NCI-H128 (cell line): ENCODE measurements around the gene LRP1B.

ENCODE experiments used
- DNase-seq: peaks from one replicate; lab custom pipeline; 2025; ENCODE audit not compliant: unreplicated experiment; lab: John Stamatoyannopoulos, UW

The LRP1B gene

GRCh38 chr2:140869925-140870324 is 1260.9 kb downstream of the LRP1B start:
- DNase-seq: no peak

GRCh38 chr2:140869107-140869506 is 1261.7 kb downstream of the LRP1B start:
- no peak for DNase-seq

- DNase-seq: no peak
Observed at GRCh38 chr2:140865837-140866236, 1265.0 kb downstream of the LRP1B start.

GRCh38 chr2:140863713-140864112 is 1267.1 kb downstream of the LRP1B start:
- DNase-seq: peak; percentile 1

- no peak for DNase-seq
Observed at GRCh38 chr2:140862181-140862580, 1268.6 kb downstream of the LRP1B start.

GRCh38 chr2:140861666-140862065 is 1269.2 kb downstream of the LRP1B start:
- no peak for DNase-seq

GRCh38 chr2:140855471-140855870 is 1275.3 kb downstream of the LRP1B start:
- DNase-seq: no peak

- no peak for DNase-seq
Observed at GRCh38 chr2:140851258-140851981, 1279.4 kb downstream of the LRP1B start.

- no peak for DNase-seq
Observed at GRCh38 chr2:140843186-140843585, 1287.6 kb downstream of the LRP1B start.

- DNase-seq: no peak
Observed at GRCh38 chr2:140842110-140842509, 1288.7 kb downstream of the LRP1B start.

- no peak for DNase-seq
Observed at GRCh38 chr2:140841141-140841540, 1289.7 kb downstream of the LRP1B start.

- DNase-seq: no peak
Observed at GRCh38 chr2:140836826-140837225, 1294.0 kb downstream of the LRP1B start.

GRCh38 chr2:140835079-140835478 is 1295.7 kb downstream of the LRP1B start:
- no peak for DNase-seq

GRCh38 chr2:140814141-140814540 is 1316.7 kb downstream of the LRP1B start:
- no peak for DNase-seq

GRCh38 chr2:140808820-140809219 is 1322.0 kb downstream of the LRP1B start:
- DNase-seq: no peak

- no peak for DNase-seq
Observed at GRCh38 chr2:140808211-140808610, 1322.6 kb downstream of the LRP1B start.

- no peak for DNase-seq
Observed at GRCh38 chr2:140804700-140805260, 1326.0 kb downstream of the LRP1B start.

- no peak for DNase-seq
Observed at GRCh38 chr2:140801311-140801710, 1329.5 kb downstream of the LRP1B start.

GRCh38 chr2:140797718-140798117 is 1333.1 kb downstream of the LRP1B start:
- no peak for DNase-seq

GRCh38 chr2:140791802-140792201 is 1339.0 kb downstream of the LRP1B start:
- DNase-seq: no peak

- DNase-seq: peak; percentile 9
Observed at GRCh38 chr2:140786585-140786984, 1344.2 kb downstream of the LRP1B start.

GRCh38 chr2:140775411-140775810 is 1355.4 kb downstream of the LRP1B start:
- DNase-seq: no peak

- no peak for DNase-seq
Observed at GRCh38 chr2:140770645-140771044, 1360.2 kb downstream of the LRP1B start.
